WI38 (cell line): ENCODE measurements around the gene DNAJC25.
A peak's percentile ranks its signal among the peaks of the same experiment; 100 is the strongest.

Experiments used
- H3K4me3 ChIP-seq: 2 replicates; pipeline ENCODE4 v1.5.1; 2011; ENCODE audit warnings: low read depth, mild to moderate bottlenecking, control low read depth, low read length
- CTCF ChIP-seq: IDR thresholded peaks from 2 replicates; pipeline ENCODE4 v1.5.1; 2012; ENCODE audit warnings: low read depth, mild to moderate bottlenecking, control low read depth, low read length

The DNAJC25 gene

DNA sequence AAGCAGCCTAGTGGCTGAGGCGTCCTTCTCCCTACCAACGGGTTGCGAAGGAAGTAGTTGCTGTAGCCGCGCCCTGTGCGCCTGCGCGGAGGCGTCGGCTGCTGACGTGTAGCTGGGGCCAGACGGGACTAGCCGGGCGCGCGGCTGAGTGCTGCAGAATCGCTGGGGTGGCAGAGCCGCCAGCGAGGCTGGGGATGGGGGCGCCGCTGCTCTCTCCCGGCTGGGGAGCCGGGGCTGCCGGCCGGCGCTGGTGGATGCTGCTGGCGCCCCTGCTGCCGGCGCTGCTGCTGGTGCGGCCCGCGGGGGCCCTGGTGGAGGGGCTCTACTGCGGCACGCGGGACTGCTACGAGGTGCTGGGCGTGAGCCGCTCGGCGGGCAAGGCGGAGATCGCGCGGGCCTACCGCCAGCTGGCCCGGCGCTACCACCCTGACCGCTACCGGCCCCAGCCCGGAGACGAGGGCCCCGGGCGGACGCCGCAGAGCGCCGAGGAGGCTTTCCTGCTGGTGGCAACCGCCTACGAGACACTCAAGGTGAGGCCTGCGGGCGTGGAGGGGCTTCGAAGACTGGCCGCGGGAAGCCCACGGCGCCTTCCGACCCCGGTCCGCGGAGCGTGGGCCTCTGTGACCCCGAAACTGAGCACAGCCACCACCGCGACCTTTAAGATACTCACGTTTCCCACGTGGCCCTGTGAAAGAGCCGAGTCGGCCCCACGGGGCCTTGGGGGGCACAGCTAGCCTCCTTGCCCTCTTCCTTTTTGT lies at the start of gene DNAJC25:
Gene DNAJC25 (plus strand): TSS at position 121 of the 758 bp plus-strand sequence. CDS start 74 bp downstream, at position 195.
- TF ChIP-seq CTCF = no peak
- H3K4me3 ChIP-seq = peak within 1 kb of the TSS; percentile 90

GRCh38 chr9:111582888-111583287 lies 48.2 kb upstream of the DNAJC25 start:
- no peak overlapping the region for H3K4me3 ChIP-seq
- TF ChIP-seq CTCF = no peak

GRCh38 chr9:111586378-111586777 lies 44.8 kb upstream of the DNAJC25 start:
- H3K4me3 ChIP-seq = no peak overlapping the region
- TF ChIP-seq CTCF = no peak

DNA sequence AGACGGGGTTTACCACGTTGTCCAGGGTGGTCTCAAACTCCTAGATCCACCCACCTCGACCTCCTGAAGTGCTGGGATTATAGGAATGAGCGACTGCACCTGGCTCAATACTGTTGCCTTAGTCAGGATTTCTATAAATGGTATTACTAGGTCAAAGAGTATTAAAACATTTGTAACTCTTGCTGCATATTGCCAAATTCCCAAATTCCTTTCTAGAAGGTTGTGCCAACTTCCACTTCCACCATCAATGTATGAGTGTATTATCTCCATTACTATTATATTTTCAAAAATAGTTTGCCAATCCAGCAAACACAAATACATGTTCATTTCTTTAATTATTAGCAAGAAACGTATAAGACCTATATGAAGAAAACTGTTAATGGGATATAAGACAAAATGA lies 42.3 kb upstream of the DNAJC25 start:
- no peak for TF ChIP-seq CTCF
- H3K4me3 ChIP-seq = no peak overlapping the region

- peak; percentile 52 for TF ChIP-seq CTCF
- H3K4me3 ChIP-seq = peak overlapping the region; percentile 80
Observed at GRCh38 chr9:111597852-111598732, 33.0 kb upstream of the DNAJC25 start.

GRCh38 chr9:111598733-111599091 lies 32.4 kb upstream of the DNAJC25 start:
- H3K4me3 ChIP-seq = peak overlapping the region; percentile 80
- TF ChIP-seq CTCF = no peak
